ENCODE results near the gene C1orf74.
"Not testable (repeated sequence)": the region's sequence is repeated elsewhere in the genome, so short reads cannot be mapped to it uniquely, and the experiment has no call there.

Gene C1orf74

GRCh38 chr1:209805341-209805781, 21.0 kb upstream of the C1orf74 start:
- no peak for DNase-seq

DNA sequence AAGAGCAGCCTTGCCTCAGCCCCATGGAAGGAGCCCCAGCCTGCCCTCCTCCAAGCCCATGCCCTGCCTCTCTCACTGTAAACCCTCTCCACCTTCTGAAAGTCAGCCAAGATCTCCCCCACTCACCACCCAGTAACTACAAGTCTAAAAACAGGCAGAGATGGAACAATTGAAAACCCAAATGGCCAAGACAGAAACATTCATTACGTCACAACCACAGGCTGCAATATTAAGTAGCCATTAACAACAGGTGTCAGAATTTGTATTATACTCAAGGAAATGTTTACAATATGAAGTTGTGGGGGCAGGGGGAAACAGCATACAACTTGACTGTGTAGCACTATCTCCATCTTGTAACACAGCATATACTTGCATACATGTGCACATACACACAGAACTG, 19.2 kb upstream of the C1orf74 start:
- DNase-seq: no peak

DNA sequence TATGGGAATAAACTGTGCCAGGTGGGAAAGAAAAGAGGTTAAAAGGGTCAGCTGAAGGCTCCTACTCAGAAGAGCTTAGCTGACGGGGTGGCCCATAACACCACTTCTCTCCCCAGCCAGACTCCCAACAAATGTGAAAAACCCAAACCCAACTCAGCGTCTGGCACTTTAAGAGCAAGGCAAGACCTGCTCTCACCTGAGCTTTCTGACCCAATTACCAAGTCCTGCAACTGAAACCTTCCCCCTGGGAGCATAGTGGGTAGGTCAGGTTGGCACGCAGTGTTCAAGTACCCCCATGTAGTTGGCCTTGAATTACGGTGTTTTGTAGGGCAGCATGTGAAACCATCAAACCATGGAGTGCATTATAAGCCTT, 18.4 kb upstream of the C1orf74 start:
- no peak for DNase-seq

DNA sequence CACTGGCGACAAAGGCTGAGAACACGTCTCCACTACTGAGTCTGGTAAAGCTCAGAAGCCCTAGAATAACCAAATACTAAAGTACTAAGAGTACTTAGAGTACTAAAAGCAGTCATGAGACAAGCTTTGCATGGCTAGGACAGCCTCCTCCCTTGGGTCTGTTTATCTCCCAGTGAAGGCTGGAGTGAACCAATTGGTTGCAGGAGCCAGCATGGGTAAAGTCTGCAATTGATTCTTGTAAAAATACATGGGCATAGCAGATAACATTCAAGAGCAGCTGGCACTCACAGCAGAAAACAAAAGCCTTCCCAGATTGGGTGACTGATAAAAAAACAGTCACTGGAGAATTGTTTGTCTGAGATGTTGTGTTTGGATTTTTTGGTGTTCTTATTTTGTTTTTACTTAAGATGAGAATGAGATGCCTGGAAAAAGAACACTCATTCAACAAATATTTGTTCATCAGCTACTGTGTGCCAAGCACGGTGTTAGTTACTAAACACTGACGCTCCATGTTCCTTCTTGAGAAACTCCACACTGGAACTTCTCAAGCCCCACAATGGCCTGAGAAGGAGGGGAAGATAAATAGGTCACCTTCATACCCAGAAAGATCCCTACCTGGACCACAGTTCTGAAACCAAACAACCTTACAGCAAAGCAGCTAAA, 17.9 kb upstream of the C1orf74 start:
- no peak for DNase-seq

DNA sequence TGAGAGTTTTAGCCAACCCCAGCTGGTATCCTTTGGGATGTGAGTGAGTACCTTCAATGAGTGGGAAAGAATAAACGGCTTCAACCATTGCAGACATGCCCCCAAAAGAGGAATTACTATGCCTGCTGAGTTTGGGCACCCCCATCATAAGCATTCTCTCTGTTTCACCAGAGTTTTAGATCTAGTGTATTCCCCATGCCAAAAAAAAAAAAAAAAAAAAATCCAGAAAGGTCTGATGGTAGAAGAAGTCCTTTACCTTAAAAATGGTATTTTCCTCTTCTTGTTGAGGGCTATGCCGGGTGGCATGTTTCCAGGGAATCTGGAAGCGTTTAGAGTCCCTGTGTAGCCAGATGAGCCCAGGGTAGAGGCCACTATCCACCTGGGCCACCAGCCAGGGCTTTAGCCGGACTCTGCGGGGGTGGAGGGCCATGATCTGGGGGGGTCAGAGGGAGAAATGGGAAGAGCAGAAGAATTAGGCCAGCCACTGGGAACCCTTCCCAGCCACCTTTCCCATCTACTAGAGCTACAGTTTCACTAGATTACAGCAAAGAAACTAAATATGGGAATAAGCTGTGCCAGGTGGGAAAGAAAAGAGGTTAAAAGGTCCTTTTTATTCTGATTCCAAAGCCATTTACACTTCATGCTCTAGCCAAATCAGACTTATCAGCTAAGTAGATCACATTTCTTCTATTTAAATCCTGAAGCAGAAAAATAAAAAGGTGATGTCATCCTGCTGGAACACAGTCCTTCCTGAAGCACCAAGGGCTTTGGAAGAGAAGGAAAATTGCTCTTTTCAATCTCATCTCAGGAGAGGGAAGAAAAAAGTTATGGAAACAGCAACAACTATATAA, 16.9 kb upstream of the C1orf74 start:
- DNase-seq: no peak

DNA sequence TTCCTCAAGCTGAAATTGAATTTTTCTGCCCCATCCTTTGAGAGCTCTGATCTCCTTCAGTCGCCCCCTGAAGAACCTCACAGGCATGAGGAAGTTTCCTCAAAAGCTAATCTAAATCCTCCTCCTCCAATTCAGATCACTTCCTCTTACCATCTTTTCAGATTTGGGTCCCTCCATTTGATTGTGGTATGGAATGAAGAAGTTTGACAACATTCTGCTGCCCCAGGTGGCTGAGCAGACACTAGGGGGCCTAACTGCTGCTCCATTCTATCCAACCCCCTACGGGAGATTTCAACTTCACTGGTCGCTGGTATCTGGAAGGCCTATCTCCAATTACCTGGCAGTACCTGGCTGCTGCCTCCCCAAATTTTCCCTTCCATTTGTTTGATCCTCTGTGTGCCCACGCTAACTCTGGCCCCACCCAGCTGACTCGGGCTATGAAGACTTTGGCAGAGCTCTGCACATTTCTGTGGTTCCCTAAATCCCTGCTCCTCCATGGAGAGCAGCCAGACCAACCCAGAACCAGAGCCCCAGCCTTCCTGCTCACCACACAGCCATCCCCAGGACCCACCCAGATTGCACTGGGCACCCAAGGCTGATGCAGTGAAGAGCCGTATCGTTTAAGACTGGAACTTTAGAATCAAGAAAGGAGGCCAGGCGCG, 13.8 kb upstream of the C1orf74 start:
- no peak for DNase-seq

GRCh38 chr1:209793711-209794110, 9.4 kb upstream of the C1orf74 start:
- not testable (repeated sequence) for DNase-seq

GRCh38 chr1:209791920-209792319, 7.6 kb upstream of the C1orf74 start:
- DNase-seq: no peak

DNA sequence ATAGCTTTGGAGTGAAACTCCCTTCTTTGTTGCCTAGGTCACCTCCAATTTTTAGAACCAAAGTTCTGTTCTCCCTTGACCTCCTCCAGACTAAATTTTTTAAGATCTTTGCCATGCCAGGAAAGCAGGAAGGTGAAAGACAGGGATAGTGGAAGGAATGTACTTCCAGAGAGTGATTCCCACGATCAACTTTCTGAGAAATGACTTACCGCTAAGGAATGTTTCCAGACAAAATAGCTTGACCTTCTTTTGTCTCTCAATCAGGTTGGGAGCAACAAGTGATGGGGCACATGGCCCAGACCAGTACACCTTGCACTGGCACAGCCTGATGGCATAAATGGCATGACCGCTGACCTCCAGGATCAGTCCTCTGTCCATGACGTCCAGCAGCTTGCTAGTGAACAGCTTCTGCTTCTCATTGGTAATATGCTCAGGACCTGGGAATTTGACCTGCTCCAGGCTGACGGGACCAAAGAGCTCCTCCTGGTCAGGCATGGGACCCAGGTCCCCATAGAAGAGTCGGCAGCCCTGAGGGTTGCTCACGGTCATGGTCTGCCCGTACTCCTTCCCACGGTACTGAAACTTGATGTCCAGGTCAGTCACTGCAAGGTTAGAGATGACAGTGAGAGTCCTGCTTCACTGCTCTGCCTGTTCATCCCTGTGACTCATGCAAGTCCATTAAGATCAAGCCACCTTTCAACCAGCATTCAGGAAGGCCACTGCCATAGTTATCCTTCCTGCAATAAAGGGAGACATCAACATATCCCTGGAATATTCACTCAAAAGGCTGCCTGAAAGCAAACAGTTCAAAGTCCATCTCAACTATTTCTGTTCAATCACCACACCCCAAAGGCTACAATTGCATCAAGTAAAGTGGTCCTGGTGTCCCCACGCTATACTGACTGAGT, 6.2 kb upstream of the C1orf74 start:
- DNase-seq: no peak

DNA sequence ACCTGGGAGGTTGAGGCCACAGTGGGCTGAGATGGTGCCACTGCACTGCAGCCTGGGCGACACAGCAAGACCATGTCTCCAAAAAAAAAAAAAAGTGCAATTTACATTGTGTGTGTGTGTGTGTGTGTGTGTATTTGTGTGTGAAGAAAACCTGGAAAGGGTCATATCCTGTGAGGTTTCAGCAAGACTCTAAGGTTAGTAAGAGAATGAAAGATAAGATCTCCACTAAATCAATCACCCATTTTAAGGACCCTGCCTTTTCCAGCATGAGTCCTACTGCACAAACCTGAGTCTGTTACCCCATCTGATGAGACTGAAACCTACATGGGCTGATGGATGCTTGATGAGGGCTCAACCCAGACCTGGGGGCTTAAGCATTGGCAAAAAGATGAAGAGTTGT, 4.9 kb upstream of the C1orf74 start:
- no peak for DNase-seq

DNA sequence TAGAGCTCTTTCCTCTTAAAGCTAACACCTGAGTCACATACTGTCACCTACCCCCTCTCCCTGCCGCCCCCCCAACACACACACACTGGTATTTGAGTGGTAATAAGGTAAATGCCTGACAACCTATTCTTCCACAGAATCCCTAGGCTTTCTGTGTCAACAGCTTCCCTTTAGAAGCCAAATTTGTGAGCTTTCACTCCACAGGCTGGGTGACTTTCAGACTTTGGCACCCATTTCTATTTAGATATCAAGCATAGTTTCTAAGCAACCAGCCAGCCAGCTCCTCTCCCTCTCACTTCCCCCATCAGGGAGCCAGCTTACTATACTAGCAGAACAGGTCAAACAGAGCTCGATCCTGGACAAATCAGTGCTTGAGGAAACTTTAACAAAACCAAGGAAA, 3.2 kb upstream of the C1orf74 start:
- DNase-seq: no peak

GRCh38 chr1:209786146-209786545, 1.8 kb upstream of the C1orf74 start:
- no peak for DNase-seq

DNA sequence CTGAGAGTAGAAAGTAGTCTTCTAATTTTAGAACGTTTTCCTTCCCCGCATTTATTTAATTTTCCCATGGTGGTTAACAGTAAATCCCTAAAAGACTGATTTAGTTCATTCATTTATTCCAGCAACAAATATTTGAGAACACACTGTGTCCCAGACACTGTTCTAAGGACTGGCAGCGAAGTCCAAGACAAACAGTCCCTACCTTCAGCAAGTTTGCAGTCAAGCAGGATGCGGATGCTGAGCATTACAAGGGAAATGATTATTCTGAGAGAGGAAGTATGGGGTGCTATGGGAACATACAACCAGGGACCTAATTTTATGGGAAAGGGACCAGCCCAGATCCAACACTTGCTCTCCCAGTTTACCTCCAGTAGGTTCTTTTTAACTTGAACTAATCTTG, 1.2 kb upstream of the C1orf74 start:
- no peak for DNase-seq

GRCh38 chr1:209783386-209783785, 973 bp downstream of the C1orf74 start:
- no peak for DNase-seq

DNA sequence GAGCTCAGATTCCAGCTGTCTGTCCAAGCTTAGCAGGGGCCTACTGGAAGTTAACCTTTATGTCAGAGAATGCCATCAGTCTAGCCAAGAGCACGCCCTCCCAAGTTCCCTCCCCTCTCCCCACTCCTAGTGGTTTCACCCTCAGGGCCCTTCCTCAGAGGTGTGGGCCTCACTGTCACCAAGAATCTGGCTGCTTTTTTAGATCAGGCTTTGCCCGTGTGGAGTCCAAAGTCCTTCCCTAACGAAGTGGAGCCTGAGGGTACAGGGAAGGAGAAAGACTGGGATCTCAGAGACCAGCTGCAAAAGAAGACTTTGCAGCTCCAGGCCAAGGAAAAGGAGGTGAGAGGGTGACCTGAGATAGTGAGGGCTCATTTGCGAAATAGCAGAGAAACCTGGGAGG, 4.1 kb downstream of the C1orf74 start:
- DNase-seq: no peak

DNA sequence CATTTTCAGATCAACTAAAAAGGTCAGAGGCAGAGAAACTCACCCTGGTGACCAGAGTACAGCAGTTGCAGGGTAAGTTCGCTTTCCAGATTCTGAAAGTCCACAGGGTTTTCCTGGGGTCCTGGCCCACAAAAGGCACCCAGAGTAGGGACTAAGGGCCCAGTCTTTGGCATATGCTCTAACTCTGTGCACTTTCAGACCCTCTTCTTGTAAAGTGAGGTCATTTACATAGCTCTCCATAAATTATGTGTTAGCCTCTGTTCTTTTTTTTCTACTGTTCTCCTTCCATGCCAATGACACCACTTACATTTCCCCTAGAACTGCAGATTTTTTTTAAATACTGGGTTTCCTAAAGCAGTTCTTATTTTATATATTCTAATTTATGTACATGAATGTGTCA, 6.3 kb downstream of the C1orf74 start:
- DNase-seq: no peak

GRCh38 chr1:209777587-209777986, 6.8 kb downstream of the C1orf74 start:
- DNase-seq: no peak

DNA sequence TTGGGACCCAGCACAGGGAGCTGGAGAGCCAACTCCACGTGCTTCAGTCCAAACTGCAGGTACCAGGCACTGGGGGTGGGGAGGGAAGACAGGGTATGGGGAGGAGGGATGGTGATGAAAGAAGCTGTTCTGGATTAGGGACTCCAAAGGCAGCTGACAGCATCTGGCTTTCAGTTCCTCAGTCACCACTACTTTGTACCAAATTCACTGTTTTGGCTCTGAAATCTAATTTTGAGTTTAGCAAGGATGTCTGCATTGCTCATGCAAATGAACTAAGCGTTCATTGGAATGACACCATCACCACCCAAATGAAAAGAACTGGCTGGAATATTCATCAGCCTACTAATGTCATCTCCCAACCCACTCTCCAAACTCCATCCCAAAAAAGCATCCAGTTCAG, 8.7 kb downstream of the C1orf74 start:
- no peak for DNase-seq

DNA sequence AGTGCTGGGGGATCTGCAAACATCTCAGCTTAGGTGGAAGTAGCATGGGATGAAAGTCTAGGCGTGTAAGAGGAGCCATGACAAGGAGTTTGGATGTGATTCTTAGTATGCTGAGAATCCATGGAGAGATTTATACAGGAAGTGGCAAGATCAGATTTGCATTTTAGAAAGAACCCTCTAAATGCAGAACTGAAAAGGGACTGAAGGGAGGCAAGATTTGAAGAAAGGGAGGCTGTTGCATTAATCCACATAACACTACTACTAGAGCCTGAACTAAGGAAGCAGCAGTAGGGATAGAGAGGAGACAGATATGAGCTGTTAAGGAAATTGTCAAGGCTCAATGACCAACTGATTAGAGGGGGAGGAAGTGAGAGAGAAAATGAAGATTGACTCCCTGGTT, 9.8 kb downstream of the C1orf74 start:
- no peak for DNase-seq

DNA sequence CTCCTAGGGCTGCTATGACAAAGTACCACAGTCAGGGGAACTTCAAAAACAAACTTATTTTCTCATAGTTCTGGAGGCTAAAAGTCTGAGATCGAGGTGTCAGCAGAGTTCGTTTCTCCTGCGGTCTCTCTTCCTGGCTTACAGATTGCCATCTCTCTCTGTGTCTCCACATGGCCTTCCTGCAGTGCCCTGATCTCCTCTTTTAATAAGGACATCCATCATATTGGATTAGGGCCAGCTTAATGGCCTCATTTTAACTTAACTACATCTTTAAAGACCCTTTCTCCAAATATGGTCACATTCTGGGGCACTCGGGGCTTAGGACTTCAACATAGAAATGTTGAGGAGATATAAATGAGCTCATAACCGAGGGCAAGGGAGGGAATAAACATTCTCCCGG, 12.2 kb downstream of the C1orf74 start:
- no peak for DNase-seq

- no peak for DNase-seq
Observed at GRCh38 chr1:209770636-209771415, 13.5 kb downstream of the C1orf74 start.

DNA sequence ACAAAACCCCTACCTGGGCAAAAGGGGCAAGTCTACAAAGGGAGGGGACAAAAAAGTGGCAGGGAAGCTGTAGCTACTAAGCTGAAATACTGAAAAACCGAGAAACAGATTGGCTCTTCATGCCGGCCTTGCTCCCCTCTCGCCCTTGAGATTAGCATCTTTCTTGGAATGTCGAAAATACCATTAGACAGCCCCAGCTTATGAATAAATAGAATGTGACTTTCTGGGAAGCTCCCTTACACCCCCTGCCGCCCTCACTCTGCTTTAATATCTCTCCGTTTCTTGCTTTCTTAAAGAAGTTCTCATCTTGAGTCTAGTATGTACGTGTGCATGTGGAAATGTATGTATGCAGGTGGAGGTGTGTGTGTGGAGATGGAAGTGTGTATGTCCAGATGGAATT, 14.4 kb downstream of the C1orf74 start:
- DNase-seq: no peak
